Activated naive CD4-positive, alpha-beta T cell (primary cell): ENCODE results near the gene AKNAD1.
"Not testable (repeated sequence)": the region's sequence is repeated elsewhere in the genome, so short reads cannot be mapped to it uniquely, and the experiment has no call there.

Source experiments
- DNase-seq, 4 experiments: peaks; one replicate each; lab custom pipeline; 2025; lab: John Stamatoyannopoulos, UW

Gene AKNAD1, protein sequence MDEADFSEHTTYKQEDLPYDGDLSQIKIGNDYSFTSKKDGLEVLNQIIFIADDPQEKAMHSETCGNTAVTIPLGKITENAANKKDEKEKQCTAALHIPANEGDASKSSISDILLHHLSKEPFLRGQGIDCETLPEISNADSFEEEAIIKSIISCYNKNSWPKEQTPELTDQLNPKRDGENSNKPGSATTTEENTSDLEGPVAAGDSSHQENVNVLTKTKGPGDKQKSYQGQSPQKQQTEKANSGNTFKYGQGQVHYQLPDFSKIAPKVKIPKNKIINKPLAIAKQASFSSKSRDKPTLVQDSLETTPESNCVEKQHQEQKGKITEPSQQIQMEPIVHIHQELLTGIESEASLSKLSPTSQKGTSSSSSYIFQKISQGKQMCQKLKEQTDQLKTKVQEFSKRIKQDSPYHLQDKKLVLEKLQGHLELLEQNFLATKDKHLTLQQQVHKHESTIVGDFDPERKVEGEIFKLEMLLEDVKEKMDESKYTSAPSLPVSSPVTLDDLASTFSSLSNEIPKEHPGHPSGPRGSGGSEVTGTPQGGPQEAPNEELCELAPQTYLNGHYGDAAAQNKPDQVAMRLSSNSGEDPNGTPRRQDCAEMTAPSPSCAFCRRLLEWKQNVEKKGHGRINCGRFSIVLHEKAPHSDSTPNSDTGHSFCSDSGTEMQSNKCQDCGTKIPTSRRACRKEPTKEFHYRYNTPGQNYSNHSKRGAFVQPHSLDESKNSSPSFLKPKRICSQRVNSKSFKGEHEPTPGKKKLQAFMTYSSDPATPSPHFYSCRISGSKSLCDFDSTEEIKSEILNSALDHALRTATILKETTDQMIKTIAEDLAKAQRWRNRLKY

DNA sequence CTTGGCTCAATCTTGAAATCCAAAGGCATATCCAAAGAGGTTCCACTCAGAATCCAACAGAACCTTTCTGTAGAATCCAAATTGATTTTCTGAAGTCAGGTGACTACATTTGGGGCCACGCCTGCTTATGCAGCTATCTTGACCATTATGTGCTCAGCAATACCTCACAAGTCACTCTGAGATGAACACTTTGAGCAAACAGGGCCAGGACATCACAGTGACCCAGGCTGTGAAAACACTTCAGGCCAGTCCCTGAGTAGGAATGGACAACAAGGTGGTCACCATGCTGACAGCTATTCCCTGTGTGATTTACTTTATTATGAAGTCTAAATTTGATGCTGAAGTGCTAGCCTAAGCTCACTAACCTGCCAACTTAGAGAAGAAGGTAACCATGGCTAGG, at the start of gene AKNAD1:
Gene AKNAD1 (minus strand): TSS at position 101 of the 400 bp plus-strand sequence. CDS start 4,430 bp downstream, outside the sequence.
- no peak for DNase-seq

DNA sequence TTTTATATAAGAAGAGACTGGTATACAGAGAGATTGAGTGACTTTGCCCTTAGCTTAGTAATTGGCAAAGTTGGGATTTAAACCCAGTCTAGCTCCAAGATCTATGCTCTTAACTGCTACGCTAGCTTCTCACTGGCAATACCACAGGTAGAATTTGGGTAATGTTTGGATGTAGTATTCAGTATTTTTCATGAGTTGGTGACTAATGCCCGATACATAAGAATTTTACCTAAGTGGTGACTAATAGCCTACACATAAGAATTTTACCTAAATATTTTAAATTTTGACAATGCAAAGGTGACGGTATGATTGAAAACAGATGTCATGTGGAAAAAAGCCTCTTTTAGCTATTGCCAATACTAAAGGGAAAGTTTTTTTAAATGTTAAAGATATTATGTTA, 44.2 kb upstream of the AKNAD1 start:
- no peak for DNase-seq

DNA sequence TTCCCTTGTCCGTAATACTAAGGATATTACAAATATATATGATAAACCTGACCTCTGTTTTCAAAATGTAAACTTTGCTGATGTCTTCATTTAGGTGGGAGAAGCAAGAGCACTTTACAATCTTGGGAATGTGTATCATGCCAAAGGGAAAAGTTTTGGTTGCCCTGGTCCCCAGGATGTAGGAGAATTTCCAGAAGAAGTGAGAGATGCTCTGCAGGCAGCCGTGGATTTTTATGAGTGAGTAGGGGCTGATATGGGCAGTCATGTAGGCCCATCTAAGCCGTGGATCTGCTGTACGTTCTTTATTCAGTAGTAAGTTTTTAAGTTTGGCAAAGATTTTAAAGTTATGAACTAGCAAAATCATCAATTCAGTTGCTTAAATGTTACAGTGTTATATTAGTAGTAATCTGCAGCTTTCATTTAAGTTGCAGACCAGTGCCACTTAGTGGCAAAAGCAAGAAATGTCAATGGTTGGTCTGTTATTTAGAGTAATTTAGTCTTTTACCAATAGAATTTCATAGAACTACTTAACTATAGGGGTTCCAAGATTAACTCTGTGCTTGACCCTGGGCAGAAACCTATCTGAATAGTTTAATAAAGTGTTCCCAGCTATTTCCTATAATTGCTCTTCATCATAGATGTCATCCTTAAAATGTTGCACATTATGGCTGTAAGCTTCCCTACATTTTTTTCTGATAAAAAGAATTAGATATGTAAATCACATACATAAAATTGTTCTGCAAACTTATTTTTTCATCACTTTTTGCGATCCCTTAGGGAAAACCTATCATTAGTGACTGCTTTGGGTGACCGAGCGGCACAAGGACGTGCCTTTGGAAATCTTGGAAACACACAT, 41.2 kb upstream of the AKNAD1 start:
- no peak for DNase-seq

DNA sequence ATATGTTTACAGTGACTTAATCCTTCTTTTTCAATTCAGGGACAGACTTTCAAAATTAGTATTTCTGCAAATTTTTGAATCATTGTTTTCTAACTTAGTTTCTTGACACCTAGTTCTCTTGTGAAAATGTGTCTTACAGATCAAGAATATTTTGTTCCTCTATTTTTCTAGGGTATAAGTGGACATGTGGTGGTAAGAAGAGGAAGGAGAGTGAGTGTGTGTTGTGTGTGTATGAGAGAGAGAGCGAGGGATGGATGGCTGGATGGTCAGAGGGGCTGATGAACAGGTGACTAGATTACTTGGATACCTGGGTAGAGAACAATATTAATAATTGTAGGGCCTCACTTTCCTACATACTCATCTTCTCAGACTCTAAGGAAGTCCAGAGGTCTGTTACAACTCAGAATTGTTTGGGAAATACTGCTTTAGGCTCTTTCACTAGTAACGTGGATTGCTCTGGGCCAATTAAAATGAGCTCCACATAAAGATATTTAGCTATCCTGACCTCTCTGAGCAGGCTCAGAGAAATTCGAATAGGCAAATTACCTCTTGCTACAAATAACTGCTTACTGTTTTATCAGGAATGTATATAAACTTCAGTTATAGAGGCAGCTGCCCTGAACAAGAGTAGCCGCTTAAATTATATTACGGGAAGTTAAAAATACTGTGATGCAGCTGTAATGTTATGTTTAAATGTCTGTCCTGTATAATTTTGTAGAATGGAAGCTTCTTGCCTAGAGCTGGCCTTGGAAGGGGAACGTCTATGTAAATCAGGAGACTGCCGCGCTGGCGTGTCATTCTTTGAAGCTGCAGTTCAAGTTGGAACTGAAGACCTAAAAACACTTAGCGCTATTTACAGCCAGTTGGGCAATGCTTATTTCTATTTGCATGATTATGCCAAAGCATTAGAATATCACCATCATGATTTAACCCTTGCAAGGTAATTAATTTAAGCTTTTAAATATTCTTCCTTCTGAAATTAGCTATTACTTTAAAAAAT, 39.6 kb upstream of the AKNAD1 start:
- DNase-seq, result no peak

DNA sequence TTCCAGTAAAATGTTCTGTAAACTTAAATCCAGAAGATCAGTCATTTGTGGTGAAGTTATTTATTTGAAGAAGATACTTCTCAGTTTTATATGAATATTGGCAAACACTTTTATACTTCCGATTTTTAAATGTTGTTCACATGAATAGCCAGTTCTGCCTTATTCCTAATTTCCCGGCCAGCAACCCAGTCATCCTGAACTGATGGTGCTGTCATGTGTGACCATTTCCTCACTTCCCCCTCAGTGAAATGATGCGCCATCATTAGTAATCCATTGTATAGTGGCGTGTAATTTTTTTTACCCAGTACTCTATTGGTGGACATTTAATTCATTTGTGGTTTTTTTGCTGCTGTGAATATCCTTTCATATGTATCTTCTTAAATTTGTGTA, 36.2 kb upstream of the AKNAD1 start:
- no peak for DNase-seq

DNA sequence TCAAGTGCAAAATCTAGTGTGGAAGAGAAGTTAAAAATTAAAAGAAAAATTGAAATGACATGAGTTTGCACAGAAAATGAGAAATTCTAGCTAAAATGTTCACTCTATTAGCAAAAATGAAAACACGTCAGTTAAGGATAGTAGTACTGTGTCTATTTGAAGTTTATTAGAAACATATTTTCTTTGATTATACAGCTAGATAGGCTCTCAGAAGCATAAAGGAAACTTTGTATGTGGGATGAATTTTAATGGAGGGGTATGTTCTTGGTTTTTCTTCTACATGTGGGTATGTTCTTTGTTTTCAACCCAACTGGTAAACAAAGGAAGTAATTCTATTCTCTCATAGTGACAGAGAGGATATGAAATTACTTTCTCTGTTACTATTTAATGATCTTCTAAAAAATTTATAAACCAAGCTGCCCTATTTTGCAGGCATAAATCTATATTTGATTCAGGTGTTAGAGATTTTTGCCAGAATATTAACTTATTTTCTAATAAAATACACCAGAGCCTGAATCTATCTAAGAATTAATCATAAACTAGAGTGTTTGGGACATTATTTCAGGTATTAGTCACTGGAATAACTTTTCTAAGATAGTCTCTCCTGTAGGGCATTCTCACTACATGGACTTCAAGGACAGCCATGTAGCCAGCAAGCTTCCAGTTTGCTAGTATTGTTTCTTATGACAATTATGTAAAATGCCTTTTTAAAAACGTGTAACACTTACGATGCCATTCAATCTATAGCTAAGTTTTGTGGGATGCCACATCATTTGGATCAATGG, 35.7 kb upstream of the AKNAD1 start:
- DNase-seq, result no peak

DNA sequence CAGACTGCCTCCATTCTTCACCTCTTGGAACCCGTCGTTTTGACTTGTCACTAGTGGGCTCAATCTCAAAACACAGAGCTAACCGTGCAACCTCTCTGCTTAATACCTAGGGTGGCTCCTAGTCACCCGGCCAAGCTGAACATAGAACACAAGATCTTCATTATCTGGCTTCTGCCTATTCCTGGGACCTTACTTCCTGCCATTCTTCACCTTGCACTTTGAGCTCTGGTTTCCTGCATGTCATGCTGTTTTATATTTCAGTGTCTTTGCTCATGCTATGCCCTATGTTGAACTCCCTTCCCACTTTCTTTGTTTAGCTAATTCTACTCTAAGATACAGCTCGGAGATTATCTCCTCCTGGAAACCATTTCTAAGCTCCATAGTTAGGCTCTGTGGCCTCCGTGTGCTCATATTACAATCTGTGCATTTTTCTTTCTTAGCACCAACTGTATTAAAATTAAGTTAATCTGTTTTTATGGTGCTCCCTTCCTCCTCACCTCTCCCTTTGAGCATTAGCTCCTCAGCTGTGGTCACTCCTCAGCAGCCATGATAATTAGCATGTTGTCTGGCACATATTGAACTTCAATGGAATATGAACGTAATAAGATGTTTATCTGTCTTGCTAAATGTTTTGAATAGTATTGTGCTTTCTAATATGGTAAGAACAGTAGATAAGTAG, 33.0 kb upstream of the AKNAD1 start:
- DNase-seq, result no peak

DNA sequence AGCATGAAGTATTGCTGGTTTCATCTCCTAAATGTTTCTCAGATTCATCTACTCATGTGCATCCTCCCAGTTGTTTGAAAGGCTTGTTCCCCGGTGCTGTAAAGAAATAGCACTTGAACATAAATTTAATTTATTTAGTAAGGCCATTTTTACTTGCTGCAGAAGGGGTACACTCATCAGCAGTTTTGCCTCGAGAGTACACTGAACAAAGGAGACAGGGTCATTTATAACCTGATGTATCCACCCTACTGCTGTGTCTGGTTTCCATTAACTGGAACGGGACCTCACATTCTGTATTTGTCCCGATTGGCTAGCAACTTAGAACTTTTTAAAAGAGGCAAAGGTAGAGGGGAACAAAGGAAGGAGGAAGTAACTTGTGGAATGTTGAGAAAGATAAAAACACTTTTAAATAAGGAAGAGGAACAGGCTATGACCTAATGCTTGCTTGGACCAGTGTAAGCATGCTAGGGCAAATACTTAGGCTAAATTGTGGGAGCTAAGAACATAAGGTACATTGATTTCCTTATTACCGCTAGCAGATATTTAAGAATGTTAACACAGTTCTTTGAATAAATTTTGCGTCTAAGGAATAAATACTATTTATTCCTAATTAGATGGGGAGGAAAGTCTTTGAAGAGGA, 32.2 kb upstream of the AKNAD1 start:
- not testable (repeated sequence) for DNase-seq

DNA sequence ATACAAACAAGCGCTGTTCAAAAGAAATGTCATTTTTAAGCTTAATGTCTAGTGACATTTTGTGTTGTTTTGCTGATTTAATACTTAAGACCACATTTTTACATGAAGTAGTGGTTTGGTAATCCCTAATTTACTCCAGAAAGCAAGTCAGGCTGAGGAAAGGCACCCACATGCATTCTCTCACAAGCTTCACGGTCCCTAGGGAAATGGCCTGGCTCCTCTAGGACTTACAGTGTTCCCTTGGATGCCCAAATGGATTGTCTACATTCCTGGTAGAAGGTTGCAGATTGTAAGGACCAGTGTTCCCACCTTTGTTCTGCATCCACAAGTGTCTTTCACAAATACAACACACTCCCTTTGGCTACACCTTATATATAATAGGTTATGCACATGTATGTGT, 29.4 kb upstream of the AKNAD1 start:
- DNase-seq, result no peak

DNA sequence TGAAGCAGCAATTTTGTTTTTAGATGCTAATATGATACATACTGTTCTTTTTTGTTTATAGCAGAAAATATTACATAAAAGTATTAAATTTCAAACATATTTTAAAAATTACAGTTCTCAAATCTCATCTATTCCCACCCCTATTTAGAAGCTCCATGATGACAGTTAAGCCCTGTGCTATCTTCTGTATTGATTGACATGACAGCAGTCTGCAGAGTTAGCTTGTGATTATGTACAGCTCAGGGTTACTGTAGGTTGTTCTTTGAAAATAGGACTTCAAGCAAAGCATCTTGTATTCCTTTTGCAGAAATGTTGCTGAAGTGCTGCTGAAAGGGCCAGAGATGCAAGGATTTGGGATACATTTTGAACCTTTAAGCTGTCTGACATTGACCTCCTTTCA, 28.1 kb upstream of the AKNAD1 start:
- no peak for DNase-seq

DNA sequence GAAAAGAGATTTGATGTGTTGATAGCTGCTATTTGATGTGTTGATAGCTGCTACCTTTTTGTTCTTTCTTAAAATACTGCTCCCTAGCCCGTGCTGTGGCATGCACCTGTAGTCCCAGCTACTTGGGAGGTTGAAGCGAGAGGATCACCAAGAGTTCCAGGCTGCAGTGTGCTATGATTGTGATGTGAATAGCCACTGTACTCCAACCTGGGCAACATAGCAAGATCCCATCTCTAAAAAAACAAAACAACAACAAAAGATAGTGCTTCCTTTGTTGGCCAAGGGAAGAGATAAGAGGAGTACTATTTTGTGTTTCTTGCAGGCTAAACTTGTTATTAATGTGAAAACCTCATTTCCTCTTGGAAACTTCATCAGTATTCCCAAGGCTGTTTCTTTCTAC, 25.9 kb upstream of the AKNAD1 start:
- DNase-seq, result no peak

DNA sequence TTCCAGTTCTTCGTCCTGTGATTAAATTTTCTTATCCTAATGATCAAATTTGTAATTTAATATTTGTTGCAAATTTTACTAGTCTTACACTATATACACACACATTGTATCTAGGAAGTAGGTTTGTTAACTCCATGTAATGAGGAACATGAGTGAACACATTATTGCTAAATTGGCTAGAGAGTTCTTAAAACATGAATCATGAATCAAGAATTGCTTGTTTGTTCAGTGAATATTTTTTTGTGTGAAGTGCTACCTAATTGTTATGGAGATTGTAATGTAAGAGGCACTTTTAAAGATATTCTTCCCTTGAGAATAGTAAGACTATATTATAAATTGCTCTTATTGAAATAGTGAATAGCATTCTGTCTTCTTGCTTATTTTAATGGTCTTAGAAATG, 24.5 kb upstream of the AKNAD1 start:
- no peak for DNase-seq

DNA sequence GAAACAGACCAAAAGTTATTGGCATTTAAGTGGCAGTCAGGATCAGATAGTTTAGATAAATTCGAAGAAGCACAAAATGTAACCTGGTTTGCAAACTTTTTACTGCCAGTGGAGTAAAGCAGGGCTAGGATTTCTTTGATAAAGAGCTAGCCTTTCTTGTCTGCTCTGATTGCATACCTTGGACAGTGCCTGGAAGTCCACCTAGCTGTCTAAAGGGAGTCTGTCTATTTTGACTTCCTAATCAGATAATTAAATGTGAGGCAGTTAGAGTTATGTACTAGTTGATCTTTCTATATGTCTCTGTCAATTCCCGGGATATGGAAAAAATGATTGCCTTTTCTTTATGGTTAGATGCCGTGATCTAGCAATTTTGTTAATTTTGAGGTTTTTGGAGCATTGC, 24.0 kb upstream of the AKNAD1 start:
- DNase-seq, result no peak

DNA sequence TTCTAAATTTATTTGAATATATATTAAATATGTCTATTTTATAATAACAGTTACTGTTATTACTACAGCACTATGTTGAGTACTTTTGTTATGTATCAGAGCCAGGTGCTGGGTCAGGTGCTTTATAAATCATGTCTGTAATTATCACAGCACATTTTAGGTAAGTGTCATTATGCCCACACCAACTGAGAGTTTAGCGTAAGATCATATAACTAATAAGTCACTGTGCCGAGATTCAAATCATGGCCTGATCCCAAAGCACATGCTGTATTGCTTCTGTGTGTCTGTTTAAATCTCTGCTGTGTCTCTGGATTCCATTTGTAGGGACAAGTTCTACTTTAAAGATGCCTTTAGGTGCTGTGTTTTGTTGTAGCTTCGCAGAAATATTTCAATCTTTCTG, 21.8 kb upstream of the AKNAD1 start:
- DNase-seq, result no peak

DNA sequence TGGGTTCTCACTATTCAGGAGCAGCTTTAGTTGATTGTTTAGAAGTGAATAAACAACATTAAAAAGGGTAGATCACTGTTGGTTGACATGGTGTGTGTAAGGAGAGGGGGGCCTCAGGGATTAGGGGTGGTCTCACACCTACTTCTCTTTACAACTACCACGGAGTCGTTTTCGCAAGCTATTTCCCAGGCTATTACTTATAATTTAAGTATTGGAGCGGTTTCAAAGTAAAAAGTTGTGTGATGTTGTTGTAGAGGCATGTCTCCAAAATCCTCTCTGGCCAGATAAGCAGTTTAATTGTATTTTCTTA, 21.2 kb upstream of the AKNAD1 start:
- no peak for DNase-seq

DNA sequence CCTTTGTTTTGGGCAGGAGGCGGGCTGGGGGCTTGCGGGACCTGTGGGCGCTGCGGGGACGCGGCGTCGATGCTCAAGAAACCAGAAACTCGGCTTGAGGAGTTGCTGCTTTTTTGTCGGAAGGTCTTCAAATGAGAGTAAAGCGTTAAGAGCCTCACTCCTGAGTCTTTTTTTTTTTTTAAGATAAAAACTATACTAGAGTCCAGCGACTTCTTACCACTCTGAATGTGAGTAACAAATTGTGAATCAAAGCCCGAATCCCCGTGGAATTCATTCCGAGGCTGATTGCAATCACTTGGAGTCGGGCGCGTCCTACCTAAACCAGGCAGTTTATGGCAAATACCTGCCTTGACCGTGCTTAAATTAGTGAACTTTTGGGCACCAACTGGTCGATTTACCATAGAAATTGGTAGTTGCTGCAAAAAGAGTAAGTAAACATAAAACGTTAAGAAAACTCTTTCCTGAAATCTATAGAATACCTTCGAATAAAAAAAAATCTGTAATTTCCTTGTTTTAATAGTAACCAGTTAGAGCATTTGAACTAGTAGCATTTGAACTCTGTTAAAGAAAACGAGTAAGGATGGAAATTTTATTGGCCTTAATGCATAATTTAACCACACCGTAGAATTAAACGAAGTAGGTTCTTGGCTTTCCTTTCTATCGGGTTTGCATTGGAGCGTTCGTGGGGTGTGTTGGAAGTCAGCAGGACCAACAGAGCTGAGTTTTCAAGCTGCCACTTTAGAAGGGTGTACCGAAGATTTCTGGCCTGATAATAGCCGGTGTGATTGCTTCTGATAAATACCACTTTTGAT, 20.7 kb upstream of the AKNAD1 start:
- DNase-seq, result no peak

DNA sequence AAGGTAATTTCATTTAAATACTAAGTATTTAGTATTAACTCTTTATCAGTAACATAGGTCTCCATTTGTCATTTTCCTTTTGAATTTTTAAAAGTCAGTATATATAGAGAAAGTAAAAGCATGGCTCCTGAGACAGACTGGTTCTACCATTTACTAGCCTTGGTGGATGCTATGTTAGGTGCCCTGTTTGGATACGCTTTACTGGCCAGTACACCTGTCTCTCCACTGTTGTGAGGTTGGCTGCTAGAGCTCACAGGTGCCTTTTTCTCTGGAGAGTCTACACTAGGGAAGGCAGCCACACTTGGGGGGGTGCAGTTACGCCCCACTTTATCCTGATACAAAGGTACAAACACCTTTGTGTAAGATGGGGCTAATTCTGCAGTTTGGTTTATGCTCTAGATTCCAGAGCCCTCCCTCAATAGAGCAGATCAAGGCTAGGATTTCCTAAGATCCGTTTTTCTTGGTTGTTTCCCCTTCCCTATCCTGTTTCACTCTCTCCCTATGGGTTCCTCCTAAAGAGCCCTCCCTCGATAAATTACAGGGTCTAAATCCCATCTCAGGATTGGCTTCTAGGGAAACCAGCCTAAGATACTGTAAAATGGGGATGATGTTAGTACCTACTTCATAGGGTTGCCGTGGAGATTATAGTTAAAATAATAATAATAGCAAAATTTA, 14.3 kb upstream of the AKNAD1 start:
- no peak for DNase-seq

DNA sequence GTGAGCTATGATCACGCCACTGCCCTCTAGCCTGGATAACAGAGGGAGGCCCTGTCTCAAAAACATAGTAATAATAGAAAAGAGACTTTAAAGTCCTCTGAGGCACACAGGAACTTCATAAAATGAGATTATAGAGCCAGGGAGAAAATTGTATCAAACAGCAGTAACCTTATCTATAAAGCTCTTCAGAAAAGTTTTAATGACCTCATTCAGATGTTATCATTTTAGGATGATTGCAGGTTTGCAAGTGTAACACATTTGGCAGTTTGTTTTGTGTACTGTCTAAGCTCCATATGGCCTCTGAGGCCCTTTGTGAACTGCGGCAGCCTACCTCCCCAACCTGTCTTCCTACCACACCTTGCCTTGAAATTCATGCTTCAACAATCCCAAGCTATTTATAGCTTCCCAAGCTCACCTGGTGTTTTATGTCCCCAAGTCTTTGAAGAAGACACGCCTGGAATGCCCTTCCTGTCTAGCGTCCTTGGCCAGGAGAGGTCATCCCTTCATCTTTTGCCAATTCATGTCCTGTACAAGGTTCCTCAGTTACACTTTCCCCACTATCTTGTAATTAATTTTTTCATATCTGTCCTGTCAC, 8.5 kb upstream of the AKNAD1 start:
- no peak for DNase-seq
